Trophoblast cell (in vitro differentiated cells and primary cell): ENCODE measurements around the gene SEMA5A.
A peak's percentile ranks its signal among the peaks of the same experiment; 100 is the strongest.

Experiments
- DNase-seq, 2 donors: peaks; one replicate each; pipeline ENCODE4 v3.0.0-alpha.2; 2016
- H2AFZ ChIP-seq: 2 replicates; pipeline ENCODE4 v1.6.1; 2013; ENCODE audit warnings: low read length, moderate library complexity, mild to moderate bottlenecking; ENCODE audit not compliant: insufficient read depth, poor library complexity
- H2AK5ac ChIP-seq: 2 replicates; pipeline ENCODE4 v1.6.1; 2013; ENCODE audit warnings: mild to moderate bottlenecking, low read length
- H2BK120ac ChIP-seq: 2 replicates; pipeline ENCODE4 v1.6.1; 2013; ENCODE audit warnings: low read length, mild to moderate bottlenecking, moderate library complexity; ENCODE audit not compliant: insufficient read depth, poor library complexity
- H2BK12ac ChIP-seq: 2 replicates; pipeline ENCODE4 v1.6.1; 2013; ENCODE audit warnings: mild to moderate bottlenecking, low read length, moderate library complexity
- H2BK5ac ChIP-seq: 2 replicates; pipeline ENCODE4 v1.6.1; 2013; ENCODE audit warnings: low read length, low read depth, moderate library complexity, mild to moderate bottlenecking; ENCODE audit not compliant: poor library complexity
- H3K14ac ChIP-seq: 2 replicates; pipeline ENCODE4 v1.6.1; 2013; ENCODE audit warnings: mild to moderate bottlenecking, low read length
- H3K18ac ChIP-seq: 2 replicates; pipeline ENCODE4 v1.6.1; 2013; ENCODE audit warnings: mild to moderate bottlenecking, low read length
- H3K23ac ChIP-seq: 2 replicates; pipeline ENCODE4 v1.6.1; 2013; ENCODE audit warnings: low read length
- H3K27ac ChIP-seq: 2 replicates; pipeline ENCODE4 v1.5.1; 2013; ENCODE audit warnings: low read depth, mild to moderate bottlenecking, inconsistent platforms, low read length, moderate library complexity
- H3K27me3 ChIP-seq: 2 replicates; pipeline ENCODE4 v1.6.1; 2013; ENCODE audit warnings: inconsistent platforms, mild to moderate bottlenecking, low read length, moderate library complexity; ENCODE audit not compliant: insufficient read depth
- H3K36me3 ChIP-seq, 2 experiments: 1 replicate in 1 of 2; 2 replicates in 1 of 2; pipeline ENCODE4 v1.6.1; 2013; ENCODE audit warnings: low read length in 2 of 2, mild to moderate bottlenecking in 2 of 2, moderate library complexity in 1 of 2; ENCODE audit not compliant: insufficient read depth in 2 of 2, control insufficient read depth in 1 of 2
- H3K4ac ChIP-seq: 2 replicates; pipeline ENCODE4 v1.6.1; 2013; ENCODE audit warnings: low read depth, mild to moderate bottlenecking, low read length, moderate library complexity
- H3K4me1 ChIP-seq, 2 experiments: 1 replicate in 1 of 2; 2 replicates in 1 of 2; pipeline ENCODE4 v1.6.1; 2013; ENCODE audit warnings: low read length in 2 of 2, mild to moderate bottlenecking in 2 of 2, moderate library complexity in 1 of 2; ENCODE audit not compliant: insufficient read depth in 2 of 2, control insufficient read depth in 1 of 2
- H3K4me2 ChIP-seq: 2 replicates; pipeline ENCODE4 v1.6.1; 2013; ENCODE audit warnings: inconsistent platforms, mild to moderate bottlenecking, low read length, moderate library complexity
- H3K4me3 ChIP-seq: 2 replicates; pipeline ENCODE4 v1.5.1; 2013; ENCODE audit warnings: mild to moderate bottlenecking, low read depth, low read length, inconsistent platforms
- H3K79me1 ChIP-seq: one replicate; pipeline ENCODE4 v1.6.1; 2013; ENCODE audit warnings: low read length
- H3K79me2 ChIP-seq: 2 replicates; pipeline ENCODE4 v1.6.1; 2013; ENCODE audit warnings: low read length, mild to moderate bottlenecking; ENCODE audit not compliant: control insufficient read depth, insufficient read depth, poor library complexity
- H3K9ac ChIP-seq: 2 replicates; pipeline ENCODE4 v1.6.1; 2013; ENCODE audit warnings: mild to moderate bottlenecking, low read length
- H3K9me3 ChIP-seq: 2 replicates; pipeline ENCODE4 v1.6.1; 2013; ENCODE audit warnings: low read depth, mild to moderate bottlenecking, control low read depth, inconsistent platforms, low read length; ENCODE audit not compliant: insufficient read depth
- H4K12ac ChIP-seq: 2 replicates; pipeline ENCODE4 v1.6.1; 2013; ENCODE audit warnings: low read depth, mild to moderate bottlenecking, low read length, moderate library complexity
- H4K8ac ChIP-seq: 2 replicates; pipeline ENCODE4 v1.6.1; 2013; ENCODE audit warnings: low read depth, mild to moderate bottlenecking, low read length, moderate library complexity
- H4K91ac ChIP-seq: one replicate; pipeline ENCODE4 v1.6.1; 2013; ENCODE audit warnings: low read depth, mild to moderate bottlenecking, low read length, moderate library complexity
- WGBS: extraction: QIAGEN DNeasy Blood & Tissue Kit; methylation state at CpG from one replicate; pipeline ENCODE4 v1.1.7; 2013; ENCODE audit warnings: missing lambda C conversion rate; ENCODE audit not compliant: insufficient read length, insufficient coverage; ENCODE audit errors: extremely low coverage; 5-methylcytosine and 5-hydroxymethylcytosine counted together

SEMA5A gene

DNA sequence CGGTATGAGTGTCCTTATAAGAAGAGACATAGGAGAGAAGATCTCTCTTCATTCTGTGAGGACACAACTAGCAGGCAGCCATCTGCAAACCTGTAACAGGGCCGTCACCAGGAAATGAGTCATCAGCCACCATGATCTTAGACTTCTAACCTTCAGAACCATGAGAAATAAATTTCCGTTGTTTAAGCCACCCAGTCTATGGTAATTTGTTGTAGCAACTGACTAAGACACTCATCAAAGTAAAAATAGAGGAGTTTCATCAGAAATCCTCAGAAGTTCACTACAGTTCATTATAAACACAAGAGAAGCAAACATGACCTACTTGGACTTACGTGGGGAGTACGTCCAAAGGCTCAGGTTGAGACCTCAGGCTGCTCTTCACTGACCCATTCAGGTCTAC is 357.7 kb downstream of the SEMA5A start:
- Histone ChIP-seq H2BK120ac (no peak overlapping the region), H3K4ac (no peak overlapping the region), H3K27me3 (no peaks in the 10 kb centered on the region), H2AK5ac (no peak overlapping the region), H3K4me3 (no peak overlapping the region), H3K9me3 (no peaks in the 10 kb centered on the region), H3K4me1 (peaks cover 4 to 9% of the 10 kb centered on the region in 2 experiments), H3K14ac (no peak overlapping the region), H4K91ac (no peak overlapping the region), H2AFZ (no peak overlapping the region), H3K27ac (no peak overlapping the region), H3K4me2 (no peak overlapping the region), H2BK12ac (no peak overlapping the region), H3K18ac (no peak overlapping the region), H4K8ac (no peak overlapping the region), H3K36me3 (peaks cover 18 to 28% of the 10 kb centered on the region in 2 experiments), H3K23ac (no peak overlapping the region), H3K79me2 (no peaks in the 10 kb centered on the region), H3K79me1 (no peaks in the 10 kb centered on the region), H4K12ac (no peak overlapping the region), H3K9ac (no peak overlapping the region), H2BK5ac (no peak overlapping the region)
- DNase-seq, result peak; percentile 10 to 32
- no CpG with 5 or more reads among the region's 5 CpGs for WGBS

GRCh38 chr5:9187614-9188013 is 358.3 kb downstream of the SEMA5A start:
- Histone ChIP-seq H3K23ac (no peak overlapping the region), H3K4me1 (peaks cover 4 to 9% of the 10 kb centered on the region in 2 experiments), H2AK5ac (no peak overlapping the region), H2BK120ac (no peak overlapping the region), H3K36me3 (peaks cover 17 to 29% of the 10 kb centered on the region in 2 experiments), H3K27ac (no peak overlapping the region), H3K79me2 (no peaks in the 10 kb centered on the region), H3K27me3 (no peaks in the 10 kb centered on the region), H4K12ac (no peak overlapping the region), H3K79me1 (no peaks in the 10 kb centered on the region), H4K8ac (no peak overlapping the region), H2BK12ac (no peak overlapping the region), H2AFZ (no peak overlapping the region), H3K9ac (no peak overlapping the region), H3K4ac (no peak overlapping the region), H2BK5ac (no peak overlapping the region), H3K18ac (no peak overlapping the region), H3K9me3 (no peaks in the 10 kb centered on the region), H3K14ac (no peak overlapping the region), H3K4me2 (no peak overlapping the region), H3K4me3 (no peak overlapping the region), H4K91ac (no peak overlapping the region)
- WGBS, result no CpG with 5 or more reads among the region's 5 CpGs
- DNase-seq, result no peak

- H2AK5ac ChIP-seq, result no peak overlapping the region
- no CpG with 5 or more reads among the region's 1 CpG for WGBS
Measured at GRCh38 chr5:9186069-9186468, 359.8 kb downstream of the SEMA5A start.

DNA sequence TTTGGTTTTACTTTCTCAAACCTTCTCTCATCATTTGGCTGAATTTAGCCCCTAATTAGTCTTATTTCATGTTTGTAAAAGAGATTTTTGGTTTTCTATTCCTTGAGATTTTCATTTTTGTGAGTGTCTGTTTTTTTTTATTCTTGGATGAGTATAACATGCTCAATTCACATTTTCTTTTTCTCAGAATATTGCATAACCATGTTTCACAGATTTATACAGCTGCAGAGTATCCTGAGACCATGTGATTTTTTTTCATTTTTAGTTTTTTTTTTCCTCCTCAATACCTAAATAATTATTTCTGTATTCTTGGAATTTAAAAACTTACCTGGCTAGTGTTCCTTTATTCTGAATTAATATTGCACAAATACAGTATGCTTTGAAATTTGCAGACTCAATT is 361.9 kb downstream of the SEMA5A start:
- H3K27me3 ChIP-seq, result no peaks in the 10 kb centered on the region
- peaks cover 9 to 22% of the 10 kb centered on the region in 2 experiments for H3K36me3 ChIP-seq
- no peak overlapping the region for H3K23ac ChIP-seq
- no peak overlapping the region for H4K91ac ChIP-seq
- no peak overlapping the region for H3K4ac ChIP-seq
- H3K4me3 ChIP-seq, result no peak overlapping the region
- H3K27ac ChIP-seq, result no peak overlapping the region
- no peak overlapping the region for H2AK5ac ChIP-seq
- H3K18ac ChIP-seq, result no peak overlapping the region
- H2BK120ac ChIP-seq, result no peak overlapping the region
- H2BK12ac ChIP-seq, result no peak overlapping the region
- no peak overlapping the region for H3K4me2 ChIP-seq
- no peak overlapping the region for H3K14ac ChIP-seq
- H4K8ac ChIP-seq, result no peak overlapping the region
- H2AFZ ChIP-seq, result no peak overlapping the region
- H2BK5ac ChIP-seq, result no peak overlapping the region
- no peaks in the 10 kb centered on the region for H3K79me2 ChIP-seq
- no peaks in the 10 kb centered on the region for H3K9me3 ChIP-seq
- H3K4me1 ChIP-seq, result peaks cover 0 to 5% of the 10 kb centered on the region in 2 experiments
- no peak overlapping the region for H4K12ac ChIP-seq
- no peak for DNase-seq
- H3K79me1 ChIP-seq, result no peaks in the 10 kb centered on the region
- H3K9ac ChIP-seq, result no peak overlapping the region

More at GRCh38 chr5:9186069-9186468, 359.8 kb downstream of the SEMA5A start:
- H3K4ac ChIP-seq, result no peak overlapping the region
- no peak overlapping the region for H2BK120ac ChIP-seq
- no peak overlapping the region for H3K18ac ChIP-seq
- no peak overlapping the region for H3K4me3 ChIP-seq
- no peaks in the 10 kb centered on the region for H3K9me3 ChIP-seq
- H3K14ac ChIP-seq, result no peak overlapping the region
- H3K23ac ChIP-seq, result no peak overlapping the region
- peaks cover 4 to 9% of the 10 kb centered on the region in 2 experiments for H3K4me1 ChIP-seq
- no peaks in the 10 kb centered on the region for H3K27me3 ChIP-seq
- no peak overlapping the region for H4K91ac ChIP-seq
- H3K27ac ChIP-seq, result no peak overlapping the region
- DNase-seq, result no peak
- no peak overlapping the region for H4K12ac ChIP-seq
- H3K36me3 ChIP-seq, result peaks cover 15 to 29% of the 10 kb centered on the region in 2 experiments
- no peaks in the 10 kb centered on the region for H3K79me2 ChIP-seq
- no peak overlapping the region for H2BK12ac ChIP-seq
- H4K8ac ChIP-seq, result no peak overlapping the region
- no peak overlapping the region for H2BK5ac ChIP-seq
- H3K9ac ChIP-seq, result no peak overlapping the region
- no peak overlapping the region for H2AFZ ChIP-seq
- no peak overlapping the region for H3K4me2 ChIP-seq
- no peaks in the 10 kb centered on the region for H3K79me1 ChIP-seq
